Fibroblast of skin of right biceps (primary cell): Measurements from ENCODE around the gene CHRNB2.

Source experiments
- DNase-seq: peaks from one replicate; pipeline ENCODE4 v3.0.0-alpha.2; 2013

Gene CHRNB2

DNA sequence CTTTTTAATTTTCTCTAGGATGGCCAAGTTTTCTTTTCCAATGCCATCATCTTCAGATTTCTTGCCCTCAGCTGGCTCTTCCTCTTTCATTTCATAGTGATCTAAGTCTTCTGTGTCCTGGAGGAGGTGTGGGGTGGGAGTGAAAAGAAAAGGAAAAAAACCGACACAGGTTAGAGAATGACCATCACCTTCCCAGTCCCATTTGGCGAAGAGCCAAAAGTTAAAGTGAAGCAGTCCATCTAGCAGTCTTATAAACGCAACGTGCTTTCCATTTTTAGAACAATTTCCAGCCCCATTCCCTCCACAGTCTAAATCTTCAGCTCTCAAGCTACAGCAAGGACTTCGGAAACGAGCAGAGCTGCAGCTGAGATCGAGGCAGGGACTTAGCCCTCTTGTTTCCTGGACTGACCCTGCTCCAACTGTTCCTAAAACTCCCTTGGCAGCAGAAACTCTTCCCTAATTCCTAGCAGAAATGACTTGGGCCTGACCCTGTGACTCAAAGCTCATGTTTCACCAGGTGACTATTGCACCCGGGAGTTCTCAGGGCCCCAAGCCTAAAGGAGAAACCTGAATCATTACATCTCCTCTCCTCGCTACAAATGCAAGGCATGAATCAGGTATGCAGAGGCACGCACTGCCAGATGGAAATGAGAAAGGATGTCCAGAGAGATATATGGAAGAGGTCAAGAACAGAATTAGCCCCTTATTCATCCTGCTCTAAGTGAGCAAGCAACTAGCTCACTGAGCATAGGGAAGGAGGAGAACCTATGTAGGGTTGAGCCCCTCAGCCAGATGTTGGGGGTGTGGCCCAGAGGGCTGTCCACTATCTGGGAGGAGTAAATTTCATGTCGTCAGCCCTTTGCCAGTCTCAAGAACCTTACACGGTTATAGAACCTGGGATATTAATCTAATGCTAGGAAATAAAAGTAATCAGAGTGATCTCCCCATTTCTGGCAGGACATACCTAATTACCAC, 14.2 kb upstream of the CHRNB2 start:
- DNase-seq = no peak

DNA sequence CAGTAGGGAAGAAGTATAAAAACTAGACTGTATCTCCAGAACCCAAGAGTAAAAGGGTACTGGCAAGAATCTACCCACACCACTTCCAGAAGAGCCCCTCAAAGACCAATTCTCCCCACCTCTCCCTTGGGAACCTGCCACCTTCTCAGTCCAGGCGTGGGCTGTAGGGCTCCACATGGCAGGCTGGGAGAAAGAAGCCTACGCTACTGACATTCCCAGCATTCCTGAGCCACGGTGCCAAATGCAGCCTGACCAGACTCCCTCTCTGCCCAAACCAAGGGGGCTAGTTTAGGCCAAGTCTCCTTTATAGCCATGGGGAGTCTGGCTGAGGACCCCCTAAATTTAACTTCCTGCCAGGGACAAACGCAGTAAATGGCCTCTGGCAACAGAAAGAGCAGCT, 11.2 kb upstream of the CHRNB2 start:
- DNase-seq = peak; percentile 29

DNA sequence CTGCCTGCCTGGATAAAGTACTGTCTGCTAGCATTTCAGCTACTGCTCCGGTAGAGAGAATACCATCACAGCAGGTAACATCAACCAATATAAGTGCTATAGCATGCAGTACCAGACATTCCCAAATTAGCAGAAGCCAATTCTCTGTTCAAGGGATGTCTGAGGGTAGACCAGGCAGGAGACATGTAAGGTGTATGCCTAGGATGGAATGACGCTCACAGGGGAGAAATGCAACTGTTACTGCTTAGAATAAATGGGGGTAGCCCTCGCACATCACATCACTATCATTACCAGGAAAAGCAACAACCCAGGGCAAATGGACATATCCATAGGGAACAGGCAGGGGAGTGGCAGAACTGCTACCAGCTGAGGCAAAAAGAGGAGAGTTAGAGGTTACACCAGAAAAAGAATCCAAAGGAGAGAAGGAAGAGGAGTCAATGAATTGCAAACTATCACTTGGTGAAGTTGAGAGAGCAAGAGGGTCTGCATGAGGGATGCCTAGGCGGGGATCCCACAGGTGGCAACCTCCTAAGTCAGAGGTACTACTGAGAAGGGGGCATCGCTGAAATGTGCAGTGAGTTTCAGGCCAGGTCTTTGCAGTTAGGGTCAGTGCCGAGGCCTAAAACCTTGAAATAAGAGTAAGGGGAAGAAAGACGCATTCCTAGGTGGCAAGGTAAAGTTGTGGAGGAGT, 10.2 kb upstream of the CHRNB2 start:
- DNase-seq = no peak

DNA sequence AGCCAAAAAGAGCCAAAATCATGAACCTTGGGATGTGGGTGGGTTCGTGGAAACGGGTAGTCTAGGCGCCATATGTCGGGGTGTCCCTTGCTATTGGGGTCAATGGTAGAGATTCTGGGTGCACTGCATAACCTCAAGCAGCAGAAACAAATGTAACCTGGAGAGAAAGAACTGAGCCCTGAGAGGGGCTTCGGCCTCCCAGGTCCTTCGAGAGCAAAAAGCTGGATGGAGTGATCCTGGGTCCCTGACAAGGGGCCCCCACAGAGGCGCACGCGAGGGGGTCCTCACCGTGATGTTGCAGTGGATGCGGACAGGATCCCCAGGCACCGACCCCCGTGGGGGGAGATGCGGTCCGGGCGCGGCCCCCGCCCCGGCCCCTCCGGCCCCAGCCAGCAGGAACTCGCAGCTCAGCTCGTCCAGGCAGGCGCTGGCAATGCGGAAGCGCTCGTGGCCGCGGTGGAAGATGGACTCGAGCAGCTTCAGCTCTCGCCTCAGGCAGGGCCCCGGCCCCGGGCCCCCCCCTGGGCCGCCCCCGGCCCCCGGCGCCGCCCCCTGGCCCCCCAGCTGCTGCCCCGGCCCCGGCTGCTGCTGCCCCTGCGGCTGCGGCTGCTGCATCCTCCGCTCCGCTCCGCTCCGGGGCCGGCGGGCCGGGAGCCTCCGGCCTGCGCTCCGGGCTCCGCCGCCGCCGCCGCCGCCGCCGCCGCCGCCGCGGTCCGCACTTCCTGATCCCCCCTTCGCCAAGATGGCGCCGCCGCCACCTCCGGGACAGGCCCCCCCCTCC, 9.4 kb upstream of the CHRNB2 start, which contains the start of gene UBE2Q1:
Gene UBE2Q1, minus strand, starts transcription at position 724 of the 781 bp plus-strand sequence. Its CDS starts 109 bp downstream, at position 615.
- peak; percentile 19 for DNase-seq

DNA sequence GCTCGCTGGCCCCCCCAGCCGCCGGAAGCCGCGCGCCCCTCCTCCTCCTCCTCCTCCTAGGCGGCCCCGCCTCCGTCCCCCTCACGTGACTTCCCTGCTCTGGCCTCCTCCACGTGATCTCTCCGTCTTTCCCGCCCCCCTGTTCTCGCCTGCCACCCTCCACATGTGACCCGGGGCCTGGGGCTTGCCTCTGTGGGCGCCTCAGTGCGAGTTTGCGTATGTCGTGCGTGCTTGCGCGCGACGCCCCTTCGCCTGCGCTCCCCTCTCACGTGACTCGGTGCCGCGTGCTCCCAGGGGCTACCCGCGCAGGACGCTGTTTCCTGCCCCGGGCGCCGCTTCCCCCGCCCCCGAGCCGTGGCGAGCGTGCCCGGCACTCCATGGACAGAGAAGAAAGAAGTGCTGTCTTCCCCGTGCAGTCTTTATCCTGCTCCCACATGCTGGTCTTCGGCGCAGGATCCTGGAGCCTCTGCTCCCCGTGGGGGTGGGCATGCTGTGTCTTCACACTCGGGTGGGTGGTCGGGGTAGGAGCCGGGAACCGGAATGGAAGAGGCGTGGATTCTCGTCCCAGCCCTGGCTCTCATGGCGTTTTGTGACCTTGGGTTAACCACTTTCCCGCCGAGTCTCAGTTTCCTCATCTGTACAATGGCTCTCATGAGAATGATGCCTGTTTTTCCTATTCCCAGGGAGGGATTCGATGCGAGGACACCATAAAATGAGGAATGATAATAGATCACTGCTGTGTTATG, 8.7 kb upstream of the CHRNB2 start:
- peak; percentile 99 for DNase-seq

DNA sequence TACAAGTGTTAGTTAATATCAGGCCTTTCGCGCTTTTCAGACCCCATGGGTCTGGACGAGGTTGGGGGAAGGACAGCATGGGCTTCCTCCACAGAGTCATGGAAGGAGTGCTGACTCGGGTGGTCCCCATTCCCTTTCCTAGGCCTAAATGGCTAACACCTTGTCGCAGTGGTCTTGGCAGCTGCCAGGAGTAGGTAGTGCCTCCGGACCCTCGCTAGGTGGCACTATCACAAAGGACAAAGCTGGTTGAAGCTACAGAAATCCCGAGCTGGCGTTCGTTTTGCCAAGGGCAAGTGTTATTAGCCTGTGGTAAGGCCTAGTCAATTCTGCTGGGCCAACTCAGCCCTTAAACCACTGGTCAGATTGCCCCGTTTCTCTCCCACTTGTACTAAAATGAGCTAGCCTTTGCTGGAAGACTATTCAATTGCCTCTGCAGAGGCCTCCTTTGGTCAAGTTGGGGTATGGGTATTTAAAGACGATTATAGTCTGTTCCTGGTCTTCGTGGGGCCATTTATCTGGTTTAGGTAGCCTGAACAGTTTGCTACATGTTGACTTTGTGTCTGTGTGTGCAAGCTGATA, 8.0 kb upstream of the CHRNB2 start:
- DNase-seq = peak; percentile 87

DNA sequence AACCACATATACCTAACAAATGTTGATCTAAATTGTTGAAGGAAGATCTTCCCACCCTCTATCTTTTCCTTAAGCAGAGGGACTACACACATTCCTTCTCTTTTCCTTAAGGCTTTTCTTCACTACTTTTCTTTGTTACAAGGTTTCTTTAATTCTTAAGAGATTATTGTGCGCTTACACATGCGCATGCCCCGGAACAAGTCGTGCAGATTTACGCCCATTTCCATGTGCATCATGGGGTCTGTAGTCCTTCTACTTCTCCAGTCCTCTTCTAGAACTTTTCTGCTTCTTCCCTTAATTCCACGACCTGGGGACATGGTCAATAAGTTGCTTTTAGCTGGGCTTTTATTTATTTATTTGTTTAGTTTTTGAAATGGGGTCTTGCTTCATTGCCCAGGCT, 1.7 kb upstream of the CHRNB2 start:
- no peak for DNase-seq

DNA sequence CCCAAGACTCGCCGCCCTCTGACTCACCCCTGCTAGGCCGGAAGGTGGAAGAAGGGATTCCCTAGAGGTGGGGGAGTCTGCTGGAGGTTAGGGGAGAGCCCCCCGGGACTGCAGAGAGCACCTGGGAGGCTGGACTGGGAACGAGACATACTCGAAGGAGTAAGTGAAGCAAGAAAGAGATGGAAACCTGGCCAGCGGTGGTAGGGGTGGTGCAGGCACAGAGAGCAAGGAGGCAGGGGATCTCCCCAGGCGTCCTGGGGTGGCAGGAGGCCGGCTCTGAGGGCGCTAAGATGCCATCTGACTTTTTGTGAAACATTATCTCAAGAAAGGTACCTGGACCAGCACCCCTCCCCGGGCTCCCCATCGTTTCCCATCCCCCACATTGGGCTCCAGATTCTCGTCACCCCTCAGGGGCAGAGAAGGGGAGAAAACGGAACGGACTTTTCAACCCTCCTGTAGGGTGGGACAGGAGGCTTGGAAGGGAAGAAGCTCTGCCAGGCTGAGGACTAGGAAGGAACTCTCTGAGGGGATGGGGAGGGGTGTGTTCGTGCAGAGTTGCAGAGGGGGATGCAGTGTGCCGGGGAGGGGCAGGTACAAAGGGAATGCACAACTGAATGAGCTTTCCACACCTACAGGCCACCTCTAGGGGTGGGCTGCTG, 708 bp downstream of the CHRNB2 start:
- no peak for DNase-seq

DNA sequence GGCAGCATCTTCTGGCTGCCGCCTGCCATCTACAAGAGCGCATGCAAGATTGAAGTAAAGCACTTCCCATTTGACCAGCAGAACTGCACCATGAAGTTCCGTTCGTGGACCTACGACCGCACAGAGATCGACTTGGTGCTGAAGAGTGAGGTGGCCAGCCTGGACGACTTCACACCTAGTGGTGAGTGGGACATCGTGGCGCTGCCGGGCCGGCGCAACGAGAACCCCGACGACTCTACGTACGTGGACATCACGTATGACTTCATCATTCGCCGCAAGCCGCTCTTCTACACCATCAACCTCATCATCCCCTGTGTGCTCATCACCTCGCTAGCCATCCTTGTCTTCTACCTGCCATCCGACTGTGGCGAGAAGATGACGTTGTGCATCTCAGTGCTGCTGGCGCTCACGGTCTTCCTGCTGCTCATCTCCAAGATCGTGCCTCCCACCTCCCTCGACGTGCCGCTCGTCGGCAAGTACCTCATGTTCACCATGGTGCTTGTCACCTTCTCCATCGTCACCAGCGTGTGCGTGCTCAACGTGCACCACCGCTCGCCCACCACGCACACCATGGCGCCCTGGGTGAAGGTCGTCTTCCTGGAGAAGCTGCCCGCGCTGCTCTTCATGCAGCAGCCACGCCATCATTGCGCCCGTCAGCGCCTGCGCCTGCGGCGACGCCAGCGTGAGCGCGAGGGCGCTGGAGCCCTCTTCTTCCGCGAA, 3.8 kb downstream of the CHRNB2 start:
- no peak for DNase-seq

DNA sequence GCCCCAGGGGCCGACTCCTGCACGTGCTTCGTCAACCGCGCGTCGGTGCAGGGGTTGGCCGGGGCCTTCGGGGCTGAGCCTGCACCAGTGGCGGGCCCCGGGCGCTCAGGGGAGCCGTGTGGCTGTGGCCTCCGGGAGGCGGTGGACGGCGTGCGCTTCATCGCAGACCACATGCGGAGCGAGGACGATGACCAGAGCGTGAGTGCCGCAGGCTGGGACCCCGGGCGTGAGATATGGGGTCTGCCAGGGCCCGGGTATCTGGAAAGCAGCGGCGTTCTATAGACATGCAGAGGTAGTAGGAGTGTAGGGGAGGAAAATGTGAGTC, 4.3 kb downstream of the CHRNB2 start:
- no peak for DNase-seq

DNA sequence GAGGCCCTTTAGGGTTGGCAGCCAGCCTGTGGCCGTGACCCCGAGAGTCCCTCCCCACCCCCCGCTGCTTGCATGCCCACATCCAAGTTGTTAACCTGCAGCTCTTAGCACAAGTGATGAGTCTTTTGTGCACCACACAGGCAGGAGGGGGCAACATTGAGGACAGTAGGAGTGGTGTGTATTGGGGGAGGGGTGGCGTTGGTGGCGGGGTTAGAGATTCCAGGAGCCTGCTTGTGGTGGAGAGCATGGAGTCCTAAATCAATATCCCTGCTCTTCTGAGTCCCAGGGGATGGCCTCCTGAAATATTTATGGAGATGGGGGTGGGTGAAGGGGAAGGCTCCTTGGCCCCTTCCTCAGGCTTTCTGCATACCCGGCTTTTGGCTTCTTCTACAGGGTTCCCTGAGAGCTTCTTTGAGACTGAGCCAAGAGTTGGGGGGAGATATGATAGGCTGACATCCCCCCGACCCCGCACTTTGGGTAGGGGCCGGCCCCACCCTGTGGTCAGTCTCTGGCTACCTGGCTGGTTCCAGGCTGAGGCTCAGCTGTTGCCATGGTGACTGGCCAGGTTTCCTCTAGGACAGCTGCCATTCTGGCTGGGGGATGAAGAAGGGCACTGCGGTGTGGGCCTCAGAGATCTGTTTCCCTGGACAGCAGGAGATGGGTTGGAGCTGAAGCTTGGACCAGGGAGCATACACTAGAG, 5.0 kb downstream of the CHRNB2 start:
- no peak for DNase-seq

DNA sequence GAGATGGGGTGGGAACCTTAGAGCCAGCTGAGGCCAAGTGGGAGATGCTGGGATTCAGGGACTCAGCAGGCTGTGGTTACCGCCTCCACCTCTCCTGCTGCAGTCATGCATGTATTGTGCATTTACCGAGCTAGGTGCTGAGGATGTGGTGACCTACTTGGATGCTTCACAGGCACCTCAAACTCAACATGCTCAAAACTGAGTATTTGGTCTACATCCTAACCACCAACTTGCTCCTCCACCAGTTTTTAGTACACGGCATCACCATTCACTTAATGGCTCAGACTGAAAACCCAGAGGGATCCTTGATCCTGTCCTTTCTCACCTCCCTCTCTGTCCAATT, 5.6 kb downstream of the CHRNB2 start:
- DNase-seq = no peak

DNA sequence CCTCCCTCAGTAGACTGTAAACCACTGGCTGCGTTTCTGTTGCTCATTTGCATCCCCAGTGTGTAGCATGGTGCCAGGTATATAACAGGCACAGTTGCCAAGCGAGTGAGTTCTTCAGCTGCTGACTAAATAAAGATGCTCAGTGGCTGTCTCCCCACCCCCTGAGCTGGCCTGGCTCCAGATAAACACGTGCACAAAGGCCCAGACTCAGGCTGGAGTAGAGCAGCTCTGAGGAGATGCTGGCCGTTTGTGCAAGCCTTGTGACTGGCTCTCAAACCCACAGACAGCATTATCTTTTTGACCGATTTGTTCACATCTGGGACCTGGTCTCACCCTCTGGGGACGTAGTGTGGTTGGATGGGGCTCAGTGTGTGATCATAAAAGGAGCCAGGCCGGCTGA, 7.1 kb downstream of the CHRNB2 start:
- peak; percentile 41 for DNase-seq

DNA sequence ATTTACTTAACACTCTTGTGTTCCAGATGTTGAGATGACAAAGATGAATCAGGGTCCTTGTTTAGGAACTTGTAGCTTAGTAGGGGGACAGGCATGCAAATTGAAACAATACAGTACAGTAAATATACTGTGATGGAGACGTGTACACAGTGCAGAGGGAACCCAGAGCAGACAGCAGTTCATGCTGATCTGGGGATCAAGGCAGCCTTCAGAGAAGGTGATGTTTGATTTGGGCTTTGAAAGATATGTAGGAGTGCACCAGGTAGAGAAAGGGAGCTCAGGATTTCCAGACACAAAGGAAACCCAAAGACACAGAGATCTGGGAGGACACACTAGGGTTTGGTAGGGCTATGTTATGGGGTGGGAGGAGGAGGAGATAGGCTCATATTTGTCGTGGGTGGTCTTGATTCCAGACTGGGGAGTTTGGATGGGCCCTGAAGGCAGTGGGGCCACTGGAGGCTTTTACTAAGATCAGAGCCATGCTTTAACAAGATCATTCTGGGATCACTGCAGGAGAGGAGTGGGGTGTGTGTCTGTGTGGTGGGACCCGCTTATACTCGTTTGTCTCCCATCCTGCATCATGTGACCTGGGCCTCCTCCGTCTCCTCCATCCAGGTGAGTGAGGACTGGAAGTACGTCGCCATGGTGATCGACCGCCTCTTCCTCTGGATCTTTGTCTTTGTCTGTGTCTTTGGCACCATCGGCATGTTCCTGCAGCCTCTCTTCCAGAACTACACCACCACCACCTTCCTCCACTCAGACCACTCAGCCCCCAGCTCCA, 7.8 kb downstream of the CHRNB2 start:
- DNase-seq = no peak

DNA sequence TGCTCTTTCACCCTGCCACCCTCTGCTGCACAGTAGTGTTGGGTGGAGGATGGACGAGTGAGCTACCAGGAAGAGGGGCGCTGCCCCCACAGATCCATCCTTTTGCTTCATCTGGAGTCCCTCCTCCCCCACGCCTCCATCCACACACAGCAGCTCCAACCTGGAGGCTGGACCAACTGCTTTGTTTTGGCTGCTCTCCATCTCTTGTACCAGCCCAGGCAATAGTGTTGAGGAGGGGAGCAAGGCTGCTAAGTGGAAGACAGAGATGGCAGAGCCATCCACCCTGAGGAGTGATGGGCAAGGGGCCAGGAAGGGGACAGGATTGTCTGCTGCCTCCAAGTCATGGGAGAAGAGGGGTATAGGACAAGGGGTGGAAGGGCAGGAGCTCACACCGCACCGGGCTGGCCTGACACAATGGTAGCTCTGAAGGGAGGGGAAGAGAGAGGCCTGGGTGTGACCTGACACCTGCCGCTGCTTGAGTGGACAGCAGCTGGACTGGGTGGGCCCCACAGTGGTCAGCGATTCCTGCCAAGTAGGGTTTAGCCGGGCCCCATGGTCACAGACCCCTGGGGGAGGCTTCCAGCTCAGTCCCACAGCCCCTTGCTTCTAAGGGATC, 8.5 kb downstream of the CHRNB2 start:
- DNase-seq = no peak

DNA sequence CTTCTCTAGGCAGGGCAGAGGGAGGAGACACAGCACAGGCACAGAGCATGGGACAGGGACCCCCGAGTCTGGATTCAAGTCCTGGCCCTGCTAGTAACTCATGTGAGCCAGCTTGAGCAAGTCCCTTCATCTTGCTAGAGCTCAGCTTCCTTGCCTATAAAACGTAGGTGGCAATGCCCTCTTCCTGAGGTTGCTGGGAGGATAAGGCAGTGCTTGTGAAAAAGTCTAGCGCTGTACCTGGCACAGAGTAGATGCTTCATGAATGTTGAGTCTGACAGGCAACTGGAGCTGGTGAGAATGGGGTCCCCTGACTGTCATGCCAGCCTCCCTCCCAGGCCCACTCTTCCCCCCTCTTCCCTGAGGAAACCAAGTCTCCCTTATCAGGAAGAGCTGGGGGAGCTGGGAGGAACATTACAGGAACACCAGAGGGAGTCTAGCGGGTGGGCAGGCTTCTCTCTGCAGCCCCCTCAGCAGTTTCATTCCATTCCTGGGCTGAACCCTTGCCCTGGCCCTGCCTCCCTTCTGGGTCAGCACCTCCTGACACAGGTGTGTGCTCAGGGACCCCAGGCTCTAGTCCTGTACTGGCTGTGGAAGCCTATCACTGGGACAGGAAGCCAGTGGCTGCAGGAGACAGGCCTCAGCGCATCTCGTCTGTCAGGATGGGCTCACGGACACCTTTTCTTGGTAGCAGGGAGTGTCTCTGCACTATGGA, 9.9 kb downstream of the CHRNB2 start:
- DNase-seq = no peak

DNA sequence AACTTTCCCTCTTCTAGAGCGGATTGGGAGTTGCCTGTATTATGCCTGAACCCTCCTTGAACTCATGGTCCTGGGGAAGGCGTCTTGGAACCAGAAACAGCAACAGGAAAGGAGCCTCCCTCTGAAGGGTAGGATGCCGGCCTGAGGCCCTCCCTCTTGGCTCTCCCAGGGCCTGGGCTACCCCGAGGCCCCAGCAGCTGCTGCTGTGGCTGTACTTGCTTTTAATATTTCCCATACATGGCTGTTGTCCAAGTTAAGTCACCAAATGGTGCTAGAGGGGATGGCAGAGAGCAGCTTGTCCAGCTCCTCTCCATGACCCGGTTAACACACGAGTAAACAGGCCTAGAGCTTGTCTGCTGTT, 10.5 kb downstream of the CHRNB2 start:
- no peak for DNase-seq

DNA sequence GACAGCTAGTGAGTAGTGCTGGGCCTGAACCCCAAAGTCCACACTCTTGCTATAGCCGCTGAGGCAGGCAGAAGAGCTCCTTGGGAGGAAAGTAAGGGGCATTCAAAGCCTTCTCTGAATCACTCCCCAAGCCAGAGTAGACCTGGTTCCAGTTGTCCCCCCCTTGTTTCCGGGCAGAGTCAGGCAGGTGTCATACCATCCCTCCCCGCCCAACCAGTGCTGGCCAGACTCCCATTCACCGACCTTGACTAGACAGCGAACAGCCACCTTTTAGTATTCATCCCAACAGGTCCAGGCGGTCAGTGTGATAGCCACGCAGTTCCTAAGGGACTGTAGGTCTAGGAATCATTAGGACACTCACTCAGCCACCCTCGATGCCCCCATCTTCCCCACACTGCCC, 11.8 kb downstream of the CHRNB2 start:
- no peak for DNase-seq

DNA sequence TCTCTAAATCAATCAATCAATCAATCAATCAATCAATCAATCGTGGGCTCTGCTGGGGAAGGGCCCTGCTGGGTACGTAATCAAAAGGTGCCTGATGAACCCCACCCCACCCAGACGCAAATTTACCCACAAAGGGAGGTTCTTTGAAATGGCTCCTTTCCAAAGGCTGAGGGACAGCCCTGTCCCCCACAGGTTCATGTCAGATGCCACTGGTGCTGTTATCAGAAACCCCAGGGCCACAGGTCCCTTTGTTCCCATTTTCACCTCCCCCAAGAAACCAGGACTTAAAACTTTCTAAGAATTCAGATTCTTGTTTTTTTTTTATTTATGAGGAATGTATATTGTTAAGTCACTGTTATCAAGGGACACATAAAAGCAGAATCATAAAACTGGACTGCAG, 14.2 kb downstream of the CHRNB2 start:
- no peak for DNase-seq
